Measurements from ENCODE around the gene PVALB.

PVALB gene

GRCh38 chr22:36770513-36771231, 46.2 kb downstream of the PVALB start:
- DNase-seq, result no peak

- DNase-seq, result no peak
Measured at GRCh38 chr22:36769541-36770512, 47.0 kb downstream of the PVALB start.

GRCh38 chr22:36768616-36769015, 48.2 kb downstream of the PVALB start:
- no peak for DNase-seq

GRCh38 chr22:36768141-36768540, 48.7 kb downstream of the PVALB start:
- no peak for DNase-seq

GRCh38 chr22:36767035-36767775, 49.6 kb downstream of the PVALB start:
- DNase-seq, result no peak

- DNase-seq, result no peak
Measured at GRCh38 chr22:36765943-36766450, 50.8 kb downstream of the PVALB start.

GRCh38 chr22:36765131-36765942, 51.5 kb downstream of the PVALB start:
- no peak for DNase-seq

GRCh38 chr22:36764641-36765040, 52.2 kb downstream of the PVALB start:
- no peak for DNase-seq

- DNase-seq, result no peak
Measured at GRCh38 chr22:36764060-36764459, 52.8 kb downstream of the PVALB start.

- no peak for DNase-seq
Measured at GRCh38 chr22:36763576-36763975, 53.3 kb downstream of the PVALB start.

- DNase-seq, result no peak
Measured at GRCh38 chr22:36762687-36763260, 54.1 kb downstream of the PVALB start.

- no peak for DNase-seq
Measured at GRCh38 chr22:36761553-36762240, 55.1 kb downstream of the PVALB start.

- no peak for DNase-seq
Measured at GRCh38 chr22:36760786-36761185, 56.0 kb downstream of the PVALB start.

- no peak for DNase-seq
Measured at GRCh38 chr22:36759481-36760159, 57.2 kb downstream of the PVALB start.

GRCh38 chr22:36758792-36759271, 58.0 kb downstream of the PVALB start:
- no peak for DNase-seq

GRCh38 chr22:36757668-36758211, 59.1 kb downstream of the PVALB start:
- peak; percentile 67 for DNase-seq

GRCh38 chr22:36756746-36757655, 59.8 kb downstream of the PVALB start:
- DNase-seq, result no peak

GRCh38 chr22:36756031-36756430, 60.8 kb downstream of the PVALB start:
- DNase-seq, result peak; percentile 4

- no peak for DNase-seq
Measured at GRCh38 chr22:36755316-36755715, 61.5 kb downstream of the PVALB start.
